ENCODE data around the gene ANGPT4.

Gene ANGPT4

DNA sequence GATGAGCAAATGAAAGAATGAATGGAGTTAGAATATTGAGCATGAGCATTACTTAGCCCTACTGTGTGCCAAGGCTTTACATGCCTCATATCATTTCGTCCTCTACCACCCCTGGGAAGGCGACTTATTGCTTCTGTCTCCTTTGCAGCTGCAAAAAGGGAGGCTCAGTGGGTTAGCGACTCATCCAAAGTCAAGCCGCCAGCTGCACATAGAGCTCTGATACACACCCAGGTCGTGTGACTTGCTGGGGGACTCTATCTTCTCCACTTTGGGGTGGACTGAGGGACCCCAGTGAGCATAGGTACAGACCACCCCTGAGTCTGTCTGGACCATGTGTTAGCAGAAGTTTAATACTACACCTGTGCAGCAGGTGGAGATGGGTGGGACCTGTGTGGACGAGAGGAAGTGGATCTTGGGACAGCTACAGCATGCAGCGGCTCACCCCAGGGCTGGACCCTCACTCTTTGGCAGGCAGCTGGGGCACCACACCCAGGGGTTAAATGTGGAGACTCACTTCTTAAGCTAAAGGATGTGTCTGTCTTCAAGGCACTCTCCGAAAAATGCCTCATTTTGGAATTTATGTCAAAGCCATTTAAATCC lies 36.2 kb upstream of the ANGPT4 start:
- DNase-seq (ENCODE audit: low spot score in 2 of 2), result no peak
- Histone ChIP-seq H3K4me1 (no peaks in the 10 kb centered on the region), H3K9me3 (no peaks in the 10 kb centered on the region), H3K27me3 (ENCODE audit: low read depth) (peaks cover 11% of the 10 kb centered on the region; the same call in 1 of the 2 replicates), H3K4me3 (no peak overlapping the region), H3K36me3 (replicated peaks) (no peaks in the 10 kb centered on the region)
- in situ Hi-C loops (cut with MboI; ENCODE audit: low sequenced_read_pairs), result no loop called here

GRCh38 chr20:951384-952169 lies 35.4 kb upstream of the ANGPT4 start:
- DNase-seq (ENCODE audit: low spot score in 2 of 2), result no peak
- H3K9me3 ChIP-seq, result no peaks in the 10 kb centered on the region
- H3K4me1 ChIP-seq, result no peaks in the 10 kb centered on the region
- H3K27me3 ChIP-seq (ENCODE audit: low read depth), result peaks cover 11% of the 10 kb centered on the region; the same call in 1 of the 2 replicates
- in situ Hi-C loops (cut with MboI; ENCODE audit: low sequenced_read_pairs), result no loop called here
- no peaks in the 10 kb centered on the region for H3K36me3 ChIP-seq (replicated peaks)
- H3K4me3 ChIP-seq, result no peak overlapping the region

DNA sequence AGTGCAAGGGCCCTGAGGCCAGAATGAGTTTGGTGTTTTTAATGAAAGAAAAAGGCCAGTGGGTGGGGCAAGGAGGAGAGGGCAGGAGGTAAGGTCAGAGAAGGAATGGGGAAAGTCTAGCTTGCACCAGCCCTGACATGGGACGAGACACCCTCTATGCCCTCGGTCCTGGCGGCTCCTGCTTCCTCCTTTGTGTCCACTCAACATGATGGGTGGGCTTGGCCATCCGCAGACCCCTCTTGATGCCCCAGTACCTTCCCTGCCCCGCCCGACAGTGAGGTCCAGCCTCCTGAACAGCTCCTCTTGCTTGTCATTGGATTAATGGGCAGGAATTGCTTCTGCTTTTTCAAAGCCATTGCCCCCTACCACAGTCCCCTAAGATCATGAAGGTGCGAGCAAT lies 33.6 kb upstream of the ANGPT4 start:
- H3K9me3 ChIP-seq, result no peaks in the 10 kb centered on the region
- H3K4me1 ChIP-seq, result no peaks in the 10 kb centered on the region
- no peak for DNase-seq (ENCODE audit: low spot score in 2 of 2)
- H3K27me3 ChIP-seq (ENCODE audit: low read depth), result peaks cover 11% of the 10 kb centered on the region; the same call in 1 of the 2 replicates
- H3K36me3 ChIP-seq (replicated peaks), result no peaks in the 10 kb centered on the region
- in situ Hi-C loops (cut with MboI; ENCODE audit: low sequenced_read_pairs), result no loop called here
- no peak overlapping the region for H3K4me3 ChIP-seq

- no peak for DNase-seq (ENCODE audit: low spot score in 2 of 2)
- H3K4me1 ChIP-seq, result no peaks in the 10 kb centered on the region
- H3K36me3 ChIP-seq (replicated peaks), result no peaks in the 10 kb centered on the region
- H3K4me3 ChIP-seq, result no peak overlapping the region
- no peaks in the 10 kb centered on the region for H3K27me3 ChIP-seq (ENCODE audit: low read depth)
- H3K9me3 ChIP-seq, result no peaks in the 10 kb centered on the region
- in situ Hi-C loops (cut with MboI; ENCODE audit: low sequenced_read_pairs), result no loop called here
These were observed 30.7 kb upstream of the ANGPT4 start for GRCh38 chr20:946826-947225.

DNA sequence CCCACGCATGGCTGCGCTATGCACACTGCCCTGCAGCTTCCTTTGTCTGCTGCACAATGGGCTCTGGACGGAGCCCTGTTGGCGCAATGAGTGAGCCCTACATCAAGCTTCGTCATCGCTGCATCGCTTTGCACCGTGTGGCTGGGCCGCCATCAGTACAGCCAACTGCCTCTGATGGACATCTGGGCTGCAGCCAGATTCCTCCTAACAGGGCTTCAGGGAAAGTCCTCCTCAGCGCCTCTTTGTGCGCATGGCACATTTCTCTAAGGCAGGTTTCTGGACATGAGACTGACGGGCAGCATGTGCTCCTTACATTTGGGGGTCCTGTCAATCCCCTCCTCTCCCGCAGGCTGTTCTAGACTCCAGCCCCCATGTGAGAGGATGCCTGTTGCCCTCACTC lies 29.7 kb upstream of the ANGPT4 start:
- Histone ChIP-seq H3K4me1 (no peaks in the 10 kb centered on the region), H3K27me3 (ENCODE audit: low read depth) (no peaks in the 10 kb centered on the region), H3K4me3 (no peak overlapping the region), H3K36me3 (replicated peaks) (no peaks in the 10 kb centered on the region), H3K9me3 (no peaks in the 10 kb centered on the region)
- DNase-seq (ENCODE audit: low spot score in 2 of 2), result no peak
- in situ Hi-C loops (cut with MboI; ENCODE audit: low sequenced_read_pairs), result no loop called here

DNA sequence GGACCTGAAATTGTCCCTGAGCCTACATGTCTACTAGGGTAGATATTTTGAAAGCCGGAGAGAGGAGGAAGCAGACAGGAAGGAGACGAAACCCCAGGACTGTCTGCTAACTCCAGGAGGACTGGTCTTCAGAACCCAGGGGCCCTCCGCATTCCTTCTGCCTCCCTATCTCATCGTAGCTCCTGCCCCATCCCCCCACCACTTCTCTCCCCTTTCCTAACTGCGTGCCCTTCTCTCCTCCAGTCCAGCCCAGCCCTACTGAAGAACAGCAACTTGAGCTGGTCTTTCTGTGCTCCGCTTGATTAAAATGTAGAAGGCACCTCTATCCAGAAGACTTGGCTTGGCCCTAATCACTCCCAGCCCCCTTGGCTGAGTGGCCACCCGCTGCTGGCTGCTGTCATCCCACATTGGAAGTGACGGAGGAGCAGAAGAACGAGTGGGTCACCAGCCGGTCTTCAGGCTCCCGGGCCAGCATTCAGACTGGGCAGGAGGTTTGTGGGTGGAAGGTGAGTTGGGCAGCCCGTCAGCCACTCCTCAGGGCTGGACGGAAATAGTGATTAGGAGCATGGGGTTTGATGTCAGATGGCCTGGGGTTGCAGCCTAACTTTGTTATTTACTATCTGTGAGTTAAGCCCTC lies 28.8 kb upstream of the ANGPT4 start:
- H3K4me1 ChIP-seq, result no peaks in the 10 kb centered on the region
- in situ Hi-C loops (cut with MboI; ENCODE audit: low sequenced_read_pairs), result no loop called here
- H3K9me3 ChIP-seq, result no peaks in the 10 kb centered on the region
- DNase-seq (ENCODE audit: low spot score in 2 of 2), result no peak
- H3K27me3 ChIP-seq (ENCODE audit: low read depth), result no peaks in the 10 kb centered on the region
- no peak overlapping the region for H3K4me3 ChIP-seq
- no peaks in the 10 kb centered on the region for H3K36me3 ChIP-seq (replicated peaks)

DNA sequence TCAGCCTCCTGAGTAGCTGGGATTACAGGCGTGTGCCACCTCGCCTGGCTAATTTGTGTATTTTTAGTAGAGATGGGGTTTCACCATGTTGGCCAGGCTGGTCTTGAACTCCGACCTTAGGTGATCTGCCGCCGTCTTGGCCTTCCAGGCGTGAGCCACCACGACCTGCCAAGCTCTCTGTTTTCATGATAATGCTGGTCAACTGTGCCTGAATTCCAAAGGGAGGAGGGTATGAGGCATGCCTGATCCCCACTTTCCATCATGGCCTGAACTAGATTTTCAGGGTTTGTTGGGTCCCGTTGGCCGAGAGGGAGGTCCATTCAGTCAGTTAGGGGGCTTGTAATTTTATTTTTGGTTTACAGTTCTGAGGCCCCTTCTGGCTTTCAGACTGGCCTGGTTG lies 28.0 kb upstream of the ANGPT4 start:
- no peaks in the 10 kb centered on the region for H3K36me3 ChIP-seq (replicated peaks)
- H3K9me3 ChIP-seq, result no peaks in the 10 kb centered on the region
- H3K27me3 ChIP-seq (ENCODE audit: low read depth), result no peaks in the 10 kb centered on the region
- no peaks in the 10 kb centered on the region for H3K4me1 ChIP-seq
- no peak for DNase-seq (ENCODE audit: low spot score in 2 of 2)
- H3K4me3 ChIP-seq, result no peak overlapping the region
- in situ Hi-C loops (cut with MboI; ENCODE audit: low sequenced_read_pairs), result no loop called here

DNA sequence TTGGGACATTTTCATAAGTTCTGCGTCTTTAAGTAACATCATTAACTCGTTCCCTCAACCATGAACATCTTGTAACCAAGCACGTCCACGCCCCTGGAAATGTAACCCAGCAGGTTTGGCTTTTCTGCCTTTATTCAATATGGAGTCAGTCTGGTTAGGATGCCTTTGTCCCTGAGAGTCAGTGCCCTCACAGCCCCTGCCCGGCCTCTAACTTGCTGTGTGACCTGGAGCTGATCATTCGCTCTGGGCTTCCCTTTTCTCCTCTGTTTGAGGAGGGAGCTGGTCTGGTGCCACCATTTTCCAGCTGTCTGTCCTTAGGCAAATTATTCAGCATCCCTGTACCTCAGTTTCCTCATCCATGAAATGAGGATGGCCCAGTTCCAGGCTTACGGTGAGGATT lies 26.5 kb upstream of the ANGPT4 start:
- H3K36me3 ChIP-seq (replicated peaks), result no peaks in the 10 kb centered on the region
- no peaks in the 10 kb centered on the region for H3K27me3 ChIP-seq (ENCODE audit: low read depth)
- H3K9me3 ChIP-seq, result no peaks in the 10 kb centered on the region
- no peaks in the 10 kb centered on the region for H3K4me1 ChIP-seq
- no peak overlapping the region for H3K4me3 ChIP-seq
- DNase-seq (ENCODE audit: low spot score in 2 of 2), result no peak
- in situ Hi-C loops (cut with MboI; ENCODE audit: low sequenced_read_pairs), result no loop called here

DNA sequence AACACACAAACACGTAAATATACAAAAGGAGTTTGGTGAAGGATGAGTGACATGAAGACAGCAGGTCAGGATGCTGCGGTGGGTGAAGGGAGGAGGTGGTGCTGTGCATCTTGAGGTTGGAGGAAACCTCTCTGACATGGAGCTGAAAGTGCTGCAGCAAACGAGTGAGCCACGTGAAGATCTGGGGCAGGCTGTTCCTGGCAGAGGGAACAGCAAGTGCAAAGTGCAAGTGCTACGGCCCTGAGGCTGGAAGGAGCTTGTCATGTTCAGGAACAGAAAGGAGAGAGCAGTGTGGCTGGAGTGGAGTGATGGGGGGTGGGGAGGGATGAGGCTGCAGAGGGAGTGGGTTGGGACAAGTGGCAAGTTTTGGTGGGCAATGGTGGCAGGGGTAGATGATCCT lies 24.8 kb upstream of the ANGPT4 start:
- in situ Hi-C loops (cut with MboI; ENCODE audit: low sequenced_read_pairs), result no loop called here
- DNase-seq (ENCODE audit: low spot score in 2 of 2), result no peak
- Histone ChIP-seq H3K27me3 (ENCODE audit: low read depth) (no peaks in the 10 kb centered on the region), H3K9me3 (no peaks in the 10 kb centered on the region), H3K4me1 (no peaks in the 10 kb centered on the region), H3K36me3 (replicated peaks) (no peaks in the 10 kb centered on the region), H3K4me3 (no peak overlapping the region)

DNA sequence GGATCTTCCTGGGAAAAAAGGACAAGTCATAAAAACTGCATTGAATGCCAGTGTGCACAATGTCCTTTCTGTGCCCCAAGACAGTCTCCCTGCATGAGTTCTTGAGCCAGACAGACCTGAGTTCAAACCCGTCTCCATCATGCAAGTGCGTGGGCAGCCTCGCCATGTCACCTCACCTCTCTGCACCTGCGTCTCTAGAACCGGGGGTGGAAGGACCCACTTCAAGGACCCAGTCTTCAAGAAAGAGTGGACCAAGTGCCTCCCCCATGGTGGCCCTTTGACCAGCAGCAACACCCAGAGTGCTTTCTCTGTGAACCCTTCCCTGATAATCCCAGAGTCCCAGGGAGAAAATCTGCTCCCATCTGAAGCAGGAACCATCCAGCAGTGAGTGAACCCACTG lies 23.5 kb upstream of the ANGPT4 start:
- no peak for DNase-seq (ENCODE audit: low spot score in 2 of 2)
- H3K4me3 ChIP-seq, result no peak overlapping the region
- H3K4me1 ChIP-seq, result no peaks in the 10 kb centered on the region
- in situ Hi-C loops (cut with MboI; ENCODE audit: low sequenced_read_pairs), result no loop called here
- no peaks in the 10 kb centered on the region for H3K9me3 ChIP-seq
- no peaks in the 10 kb centered on the region for H3K27me3 ChIP-seq (ENCODE audit: low read depth)
- H3K36me3 ChIP-seq (replicated peaks), result no peaks in the 10 kb centered on the region

DNA sequence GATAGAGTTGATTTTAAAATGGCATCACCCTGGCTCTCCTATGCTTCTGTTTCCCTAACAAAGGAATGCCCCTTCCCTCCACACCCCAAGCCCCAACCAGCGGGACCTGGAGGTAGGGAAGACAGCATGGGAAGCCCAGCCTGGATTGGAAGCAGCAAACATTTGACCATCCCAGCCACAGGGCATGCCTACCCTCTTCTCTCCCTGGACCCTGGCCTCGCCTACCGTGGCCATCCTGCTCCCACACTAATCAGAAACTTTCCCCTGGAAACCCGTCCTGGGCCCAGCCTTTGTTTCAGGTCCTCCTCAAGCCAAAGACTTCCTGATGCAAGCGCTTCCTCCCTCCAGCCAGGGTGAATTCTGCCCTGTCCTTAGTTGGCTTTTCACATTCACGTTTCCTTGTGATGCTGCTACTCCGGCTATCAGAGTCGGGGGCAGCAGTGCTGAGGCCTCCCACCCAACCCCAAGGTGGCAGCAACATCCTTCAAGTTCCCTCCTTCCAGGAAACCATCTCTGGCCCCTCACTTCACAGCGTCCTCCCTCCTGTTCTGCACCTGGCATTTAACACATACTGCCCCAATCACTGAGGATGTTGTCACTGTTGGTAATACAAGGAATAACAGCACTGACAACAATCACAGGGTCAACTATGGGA lies 18.2 kb upstream of the ANGPT4 start:
- no peak for DNase-seq (ENCODE audit: low spot score in 2 of 2)
- Histone ChIP-seq H3K36me3 (replicated peaks) (no peaks in the 10 kb centered on the region), H3K9me3 (peaks cover 12% of the 10 kb centered on the region; the same call in 1 of the 2 replicates), H3K27me3 (ENCODE audit: low read depth) (no peaks in the 10 kb centered on the region), H3K4me1 (no peaks in the 10 kb centered on the region), H3K4me3 (no peak overlapping the region)
- in situ Hi-C loops (cut with MboI; ENCODE audit: low sequenced_read_pairs), result no loop called here

DNA sequence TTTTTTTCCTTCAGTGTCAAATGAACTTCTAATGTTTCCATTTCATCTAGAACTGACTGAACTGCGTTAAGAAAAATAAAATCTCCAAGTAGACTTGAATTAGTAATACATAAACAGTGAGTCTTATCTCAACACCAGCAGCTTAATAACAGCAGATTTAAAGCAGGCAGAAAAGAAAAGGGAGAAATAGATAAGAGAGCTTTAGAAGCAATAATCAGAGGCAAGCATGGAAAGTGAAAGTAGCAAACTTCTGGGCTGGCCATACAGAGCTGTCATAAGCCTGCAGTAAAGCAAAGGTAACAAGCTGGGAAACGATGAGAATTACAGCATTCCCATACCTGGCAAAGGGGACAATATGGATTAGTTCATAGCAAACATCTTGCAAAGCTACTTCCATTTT lies 16.9 kb upstream of the ANGPT4 start:
- Histone ChIP-seq H3K27me3 (ENCODE audit: low read depth) (no peaks in the 10 kb centered on the region), H3K4me3 (no peak overlapping the region), H3K9me3 (peaks cover 12% of the 10 kb centered on the region; the same call in 1 of the 2 replicates), H3K36me3 (replicated peaks) (no peaks in the 10 kb centered on the region), H3K4me1 (no peaks in the 10 kb centered on the region)
- in situ Hi-C loops (cut with MboI; ENCODE audit: low sequenced_read_pairs), result no loop called here
- DNase-seq (ENCODE audit: low spot score in 2 of 2), result no peak

GRCh38 chr20:931401-931800 lies 15.3 kb upstream of the ANGPT4 start:
- DNase-seq (ENCODE audit: low spot score in 2 of 2), result no peak
- Histone ChIP-seq H3K9me3 (peaks cover 12% of the 10 kb centered on the region; the same call in 1 of the 2 replicates), H3K4me3 (no peak overlapping the region), H3K4me1 (no peaks in the 10 kb centered on the region), H3K36me3 (replicated peaks) (no peaks in the 10 kb centered on the region), H3K27me3 (ENCODE audit: low read depth) (no peaks in the 10 kb centered on the region)
- in situ Hi-C loops (cut with MboI; ENCODE audit: low sequenced_read_pairs), result no loop called here

DNA sequence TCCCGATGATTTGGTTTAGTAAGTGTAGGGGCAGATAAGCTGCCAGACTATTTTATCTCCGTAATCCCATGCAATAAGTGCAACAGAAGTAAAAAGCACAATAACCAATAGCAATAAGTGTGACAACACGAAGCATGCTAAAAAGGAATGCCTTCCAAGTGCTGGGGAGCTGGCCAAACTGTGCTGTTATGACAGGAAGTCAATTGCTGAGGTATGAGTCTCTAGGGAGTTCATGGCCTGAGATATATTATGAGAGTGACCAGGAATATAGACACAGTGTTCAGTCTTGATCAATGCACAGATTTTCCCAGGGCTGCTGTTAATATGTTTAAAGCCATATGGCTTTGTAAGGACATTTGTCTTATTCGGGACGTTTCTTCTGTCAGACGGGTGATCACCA lies 10.5 kb upstream of the ANGPT4 start:
- Histone ChIP-seq H3K4me1 (no peaks in the 10 kb centered on the region), H3K36me3 (replicated peaks) (no peaks in the 10 kb centered on the region), H3K9me3 (peaks cover 9% of the 10 kb centered on the region; the same call in 1 of the 2 replicates), H3K27me3 (ENCODE audit: low read depth) (no peaks in the 10 kb centered on the region), H3K4me3 (no peak overlapping the region)
- in situ Hi-C loops (cut with MboI; ENCODE audit: low sequenced_read_pairs), result no loop called here
- DNase-seq (ENCODE audit: low spot score in 2 of 2), result no peak

Data from HAP-1 (cell line).